ENCODE measurements around the gene TIMM8A. TPM values are rescaled to one million over a fixed set of nuclear protein-coding genes. Genes with fewer than 3 reads are reported as not detected.

TIMM8A gene
- total and polyA plus RNA-seq, 2 of the 13 experiments (the other 11 are each of a cell fraction or from before 2014, with no cell fraction given): 6.1 to 25.5 TPM

GRCh38 chrX:101348452-101349192 is at the start of gene TIMM8A (continued):
- TF ChIP-seq CEBPZ (IDR thresholded peaks at IDR 0.05; ENCODE audit: low read length) (no peak), PHF20 (CRISPR knock-in tag; IDR thresholded peaks at IDR 0.05) (peak; percentile 34), SOX5 (CRISPR knock-in tag; IDR thresholded peaks at IDR 0.05; ENCODE audit: borderline replicate concordance) (no peak), SRSF4 (IDR thresholded peaks at IDR 0.05; ENCODE audit: low read depth, low read length, poor library complexity, severe bottlenecking) (no peak), FOXC1 (CRISPR knock-in tag; IDR thresholded peaks at IDR 0.05; ENCODE audit: borderline replicate concordance) (0 out of 2 replicates have a peak, but pooled peaks have one; percentile 37), TOPORS (CRISPR knock-in tag; IDR thresholded peaks at IDR 0.05) (no peak), ARID5B (CRISPR knock-in tag; IDR thresholded peaks at IDR 0.05) (peak; percentile 44), ISL2 (CRISPR knock-in tag; IDR thresholded peaks at IDR 0.05) (0 out of 2 replicates have a peak, but pooled peaks have one; percentile 16), IRX3 (CRISPR knock-in tag; IDR thresholded peaks at IDR 0.05; ENCODE audit: borderline replicate concordance, low read depth) (no peak), IRF1 (CRISPR knock-in tag; IDR thresholded peaks at IDR 0.05; ENCODE audit: low read depth) (no peak), NR2F6 (IDR thresholded peaks at IDR 0.05) (no peak), NR2F6 (CRISPR knock-in tag; IDR thresholded peaks at IDR 0.05) (no peak), HCFC1 (IDR thresholded peaks at IDR 0.05; ENCODE audit: low read depth, low read length) (no peak), PHF5A (CRISPR knock-in tag; IDR thresholded peaks at IDR 0.05; ENCODE audit: low read depth, unreplicated experiment) (no peak), AGO2 (optimal IDR thresholded peaks at IDR 0.05; ENCODE audit: low read depth, low read length) (peak; percentile 19), ZBTB1 (CRISPR knock-in tag; IDR thresholded peaks at IDR 0.05; ENCODE audit: borderline replicate concordance) (no peak), MXI1 (IDR thresholded peaks at IDR 0.05; ENCODE audit: borderline replicate concordance, low read depth, low read length) (peak; percentile 88; the same call in 1 of the 3 replicates), THYN1 (CRISPR knock-in tag; IDR thresholded peaks at IDR 0.05; ENCODE audit: borderline replicate concordance, low read depth) (no peak), ZBTB7A (CRISPR knock-in tag; IDR thresholded peaks at IDR 0.05) (no peak)
- TF ChIP-seq, protein P1, sequence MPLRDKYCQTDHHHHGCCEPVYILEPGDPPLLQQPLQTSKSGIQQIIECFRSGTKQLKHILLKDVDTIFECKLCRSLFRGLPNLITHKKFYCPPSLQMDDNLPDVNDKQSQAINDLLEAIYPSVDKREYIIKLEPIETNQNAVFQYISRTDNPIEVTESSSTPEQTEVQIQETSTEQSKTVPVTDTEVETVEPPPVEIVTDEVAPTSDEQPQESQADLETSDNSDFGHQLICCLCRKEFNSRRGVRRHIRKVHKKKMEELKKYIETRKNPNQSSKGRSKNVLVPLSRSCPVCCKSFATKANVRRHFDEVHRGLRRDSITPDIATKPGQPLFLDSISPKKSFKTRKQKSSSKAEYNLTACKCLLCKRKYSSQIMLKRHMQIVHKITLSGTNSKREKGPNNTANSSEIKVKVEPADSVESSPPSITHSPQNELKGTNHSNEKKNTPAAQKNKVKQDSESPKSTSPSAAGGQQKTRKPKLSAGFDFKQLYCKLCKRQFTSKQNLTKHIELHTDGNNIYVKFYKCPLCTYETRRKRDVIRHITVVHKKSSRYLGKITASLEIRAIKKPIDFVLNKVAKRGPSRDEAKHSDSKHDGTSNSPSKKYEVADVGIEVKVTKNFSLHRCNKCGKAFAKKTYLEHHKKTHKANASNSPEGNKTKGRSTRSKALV (CRISPR knock-in tag; IDR thresholded peaks at IDR 0.05): no peak

Measured in HepG2 (cell line).